ENCODE measurements around the gene CNGA3.
"Not testable (repeated sequence)": the region's sequence is repeated elsewhere in the genome, so short reads cannot be mapped to it uniquely, and the experiment has no call there.

The CNGA3 gene

DNA sequence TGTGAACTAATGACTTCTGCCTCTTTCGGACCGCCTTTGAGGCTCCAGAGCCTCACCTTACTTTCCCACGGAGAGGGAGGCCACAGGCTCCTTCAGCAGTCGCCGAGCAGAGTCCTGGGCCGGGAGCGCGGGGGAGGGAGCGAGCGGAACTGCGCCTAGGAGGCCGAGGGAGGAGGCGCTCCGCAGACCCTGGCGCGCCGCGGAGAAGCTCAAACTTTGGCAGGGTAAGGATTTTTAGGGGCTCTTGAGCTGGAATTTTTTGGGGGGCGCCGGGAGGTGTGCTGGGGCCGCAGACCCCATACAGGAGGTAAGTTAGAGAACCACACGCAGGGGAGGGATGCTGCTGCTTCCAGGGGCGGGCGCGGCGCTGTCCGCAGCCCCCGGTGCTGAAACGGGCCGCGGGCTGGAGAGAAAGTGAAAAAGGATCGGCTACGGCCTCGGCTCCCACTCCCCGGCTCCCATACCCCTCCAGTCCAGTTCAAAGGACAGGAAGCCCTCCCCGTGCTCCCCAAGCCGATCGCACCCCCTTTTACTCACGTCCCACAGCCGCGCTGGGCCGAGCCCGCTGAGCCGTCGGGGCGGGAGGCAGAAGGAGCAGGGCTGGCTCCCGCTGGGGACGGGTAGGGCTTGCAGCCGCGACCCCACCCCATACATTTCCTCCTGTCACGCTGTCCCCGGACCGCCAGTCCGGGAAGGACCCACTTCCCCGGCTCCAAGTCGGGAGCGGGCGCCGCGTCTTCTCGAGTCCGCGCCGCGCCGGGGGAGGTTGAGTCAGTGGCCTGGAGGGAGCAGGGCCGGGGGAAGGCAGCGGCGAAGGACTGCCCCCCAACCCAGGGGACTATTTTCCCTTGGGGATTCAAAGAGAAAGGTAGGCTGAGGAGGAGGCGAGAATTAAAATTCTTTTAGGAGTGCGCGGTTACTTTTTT lies at the start of gene CNGA3:
TSS of gene CNGA3 (plus strand) at position 146 of the 926 bp plus-strand sequence. CDS start 23,520 bp downstream, outside the sequence.
- DNase-seq: peak; percentile 59

DNA sequence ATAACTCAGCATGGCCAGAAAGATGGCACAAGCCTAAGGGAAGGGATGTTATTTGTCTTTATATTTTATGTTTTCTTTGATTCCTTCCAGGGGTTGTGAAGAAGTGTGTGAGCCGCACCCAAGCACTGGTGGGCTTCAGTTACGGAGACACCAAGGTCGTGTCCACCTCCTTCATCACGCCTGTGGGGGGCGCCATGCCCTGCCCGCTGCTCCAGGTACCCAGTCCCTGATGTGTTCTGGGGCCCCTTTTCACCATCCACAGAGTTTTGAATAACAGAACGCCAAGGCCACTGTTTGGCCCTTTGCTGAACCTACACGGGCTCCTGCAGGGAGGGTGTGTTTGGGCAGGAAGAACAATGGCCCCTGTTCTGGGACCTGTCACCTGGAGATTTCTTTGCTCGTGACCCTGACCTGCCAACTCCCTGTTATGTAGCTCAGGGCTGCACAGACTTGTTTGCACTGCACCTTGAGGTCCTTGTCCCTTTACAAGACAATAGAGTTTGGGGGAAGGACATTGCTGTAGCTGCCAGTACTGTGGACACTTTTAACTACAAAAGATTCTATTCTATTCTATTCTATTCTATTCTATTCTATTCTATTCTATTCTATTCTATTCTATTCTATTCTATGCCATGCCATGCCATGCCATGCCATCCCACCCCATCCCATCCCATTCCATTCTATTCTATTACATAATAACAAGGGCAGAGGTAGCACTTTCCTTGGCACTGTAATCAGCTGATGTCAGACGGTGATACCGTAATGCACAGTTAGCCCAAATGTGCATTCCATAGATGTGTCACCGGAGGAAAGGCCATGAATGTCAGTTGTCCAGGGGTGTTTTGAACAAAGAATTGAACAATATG lies 48.2 kb upstream of the CNGA3 start:
- DNase-seq: no peak

DNA sequence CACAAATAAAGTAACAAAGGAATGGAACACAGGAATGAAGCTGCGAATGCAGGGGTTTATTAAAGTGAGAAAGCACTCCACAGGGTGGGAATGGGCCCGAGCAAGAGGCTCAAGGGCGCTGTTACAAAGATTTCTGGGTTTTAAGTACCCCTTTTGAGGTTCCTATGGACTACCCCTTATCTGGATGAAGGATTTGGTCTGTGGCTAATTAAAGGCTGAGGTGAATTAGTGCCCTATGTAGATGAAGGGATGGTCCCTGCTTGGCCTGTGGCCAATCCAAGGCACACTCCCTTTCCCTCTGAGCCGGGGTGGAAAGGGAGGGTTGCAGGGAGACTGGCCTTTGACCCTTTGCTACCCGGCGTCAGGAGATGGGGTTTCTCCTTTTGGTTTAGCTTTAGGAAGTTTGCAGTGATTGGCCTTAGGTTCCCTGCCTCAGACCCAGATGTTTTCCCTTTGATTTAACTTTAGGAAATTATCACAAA lies 47.5 kb upstream of the CNGA3 start:
- DNase-seq: no peak

- DNase-seq: no peak
These were observed 46.9 kb upstream of the CNGA3 start for GRCh38 chr2:98299211-98299905.

- DNase-seq: no peak
These were observed 45.9 kb upstream of the CNGA3 start for GRCh38 chr2:98300141-98300874.

DNA sequence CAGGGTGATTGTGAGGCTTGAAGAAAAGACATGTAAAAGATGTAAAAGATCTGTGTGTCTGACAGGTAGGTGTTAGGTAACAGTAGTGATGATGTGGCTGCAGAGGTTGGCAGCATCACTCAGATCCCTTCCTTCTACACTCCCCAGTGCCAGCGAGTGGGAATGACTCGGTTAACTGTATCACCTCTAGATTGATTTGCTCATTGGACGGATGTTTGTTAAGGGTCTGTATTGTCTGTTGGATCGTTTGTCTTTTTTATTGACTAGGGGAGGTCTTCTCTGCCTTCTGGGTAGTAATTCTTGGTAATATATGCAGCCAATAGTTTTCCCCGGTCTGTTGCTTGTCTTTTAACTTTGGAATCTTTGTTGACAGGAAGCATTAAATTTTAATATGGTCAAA lies 44.8 kb upstream of the CNGA3 start:
- no peak for DNase-seq

GRCh38 chr2:98307131-98307696 lies 39.0 kb upstream of the CNGA3 start:
- not testable (repeated sequence) for DNase-seq

DNA sequence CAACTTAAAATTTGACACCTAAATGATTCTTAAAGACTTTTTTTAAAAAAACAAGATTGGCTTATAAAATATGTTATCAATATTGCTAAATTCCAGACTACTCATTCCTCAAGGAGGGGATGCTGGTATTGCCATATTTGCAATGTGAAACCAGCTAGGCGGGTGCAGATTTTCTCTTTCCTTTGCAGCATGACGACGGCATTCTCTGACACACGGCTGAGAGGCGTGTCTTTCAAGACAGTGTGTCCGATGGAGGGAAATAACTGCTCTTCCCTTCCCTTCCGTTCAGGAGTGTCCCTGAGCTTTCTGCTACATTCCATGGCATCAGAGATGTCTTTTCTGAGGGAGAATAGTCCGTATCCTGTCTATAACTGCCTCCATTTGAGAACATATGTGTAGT lies 38.2 kb upstream of the CNGA3 start:
- no peak for DNase-seq

DNA sequence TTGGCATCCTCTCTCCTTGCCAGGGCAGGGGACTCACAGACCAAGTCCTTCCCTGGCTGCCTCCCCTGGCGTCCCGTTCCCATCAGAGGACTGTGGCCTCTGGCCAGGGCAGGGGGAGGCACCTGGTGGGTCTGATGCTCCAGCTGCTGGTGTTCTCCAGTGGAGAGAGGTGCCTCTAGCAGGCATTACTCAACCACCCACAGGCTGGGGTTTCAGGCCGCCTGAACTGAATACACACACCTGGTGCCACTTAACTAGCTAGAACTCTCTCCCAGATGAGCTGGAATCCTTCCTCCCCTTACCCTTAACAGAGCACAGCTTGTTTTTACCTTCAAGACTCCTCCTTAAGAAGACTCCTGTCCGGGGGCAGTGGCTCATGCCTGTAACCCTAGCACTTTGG lies 37.7 kb upstream of the CNGA3 start:
- no peak for DNase-seq

DNA sequence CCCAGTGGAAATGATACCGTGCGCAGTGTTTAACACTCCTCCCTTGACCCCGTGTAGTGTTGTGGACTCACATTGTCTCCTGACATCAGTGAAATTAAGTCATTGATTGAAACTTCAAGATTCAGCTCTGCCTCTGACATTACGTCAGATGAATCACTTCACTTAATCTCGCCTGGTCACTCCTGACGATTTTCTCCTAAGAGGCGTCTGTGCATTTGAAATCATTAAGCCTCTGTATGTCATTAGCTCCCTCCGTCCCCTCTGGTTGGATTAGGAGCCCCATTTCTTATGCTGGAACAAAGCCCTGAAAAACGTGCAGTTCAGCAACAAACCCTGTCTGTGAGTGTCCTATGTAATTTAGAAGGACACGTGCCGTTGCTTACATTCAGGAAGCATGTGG lies 36.7 kb upstream of the CNGA3 start:
- no peak for DNase-seq

- DNase-seq: no peak
These were observed 36.2 kb upstream of the CNGA3 start for GRCh38 chr2:98310010-98310409.

GRCh38 chr2:98311090-98311489 lies 35.2 kb upstream of the CNGA3 start:
- DNase-seq: no peak

- DNase-seq: no peak
These were observed 34.3 kb upstream of the CNGA3 start for GRCh38 chr2:98311771-98312545.

- DNase-seq: no peak
These were observed 32.6 kb upstream of the CNGA3 start for GRCh38 chr2:98313492-98314250.

- DNase-seq: no peak
These were observed 32.0 kb upstream of the CNGA3 start for GRCh38 chr2:98314251-98314650.

DNA sequence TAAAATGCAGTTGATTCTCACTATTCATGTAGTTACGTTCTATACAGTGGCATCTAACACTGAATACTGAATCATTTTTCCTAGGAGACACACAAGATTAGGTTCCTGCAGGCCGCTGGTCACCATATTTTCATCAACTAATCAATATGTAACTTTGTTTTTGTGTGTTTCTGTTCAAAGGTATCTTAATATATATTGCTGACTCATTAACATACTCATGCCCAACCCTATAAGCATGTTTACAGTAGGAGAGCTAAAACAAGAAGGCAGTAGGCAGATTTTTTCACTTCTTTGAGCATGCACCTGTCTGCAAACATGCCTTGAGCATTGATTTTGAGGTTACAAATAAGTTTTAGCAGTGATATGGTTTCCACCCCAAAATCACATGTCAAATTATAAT lies 30.3 kb upstream of the CNGA3 start:
- DNase-seq: no peak

- DNase-seq: no peak
These were observed 29.0 kb upstream of the CNGA3 start for GRCh38 chr2:98317214-98317613.

GRCh38 chr2:98320171-98320570 lies 26.1 kb upstream of the CNGA3 start:
- not testable (repeated sequence) for DNase-seq

- DNase-seq: no peak
These were observed 22.1 kb upstream of the CNGA3 start for GRCh38 chr2:98324181-98324580.

DNA sequence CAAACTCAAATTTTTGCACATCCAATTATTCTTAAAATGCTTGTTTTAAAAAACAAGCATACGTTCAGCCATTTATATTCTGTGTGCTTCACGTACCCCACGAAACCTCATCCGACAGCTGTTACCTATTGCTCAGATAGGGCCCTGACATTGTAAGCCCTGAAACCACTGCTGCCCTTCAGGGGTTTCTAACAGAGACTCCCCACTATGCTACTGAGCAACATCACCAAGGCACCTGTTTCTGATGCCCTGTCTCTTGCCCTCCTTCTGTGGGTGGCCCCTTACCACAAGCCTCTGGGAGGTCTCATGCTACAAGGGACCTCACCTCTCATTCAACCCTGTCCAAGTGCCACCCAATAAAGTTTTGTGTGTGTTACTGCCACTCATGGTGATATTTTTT lies 18.5 kb upstream of the CNGA3 start:
- no peak for DNase-seq
